Dendritic cell treated with granulocyte-macrophage colony-stimulating factor and Interleukin-4, amounts not matched to agents 40 ng/mL and 50 ng/mL, for 4 days (primary cell): Measurements from ENCODE around the gene LPAR3.
"Not testable (repeated sequence)": the region's sequence is repeated elsewhere in the genome, so short reads cannot be mapped to it uniquely, and the experiment has no call there.

Experiments used
- H3K27ac Mint-ChIP-seq: one replicate; pipeline ENCODE4 v1.8.0; 2022; ENCODE audit warnings: mild to moderate bottlenecking, mixed read lengths
- H3K27me3 Mint-ChIP-seq: one replicate; pipeline ENCODE4 v1.8.0; 2022; ENCODE audit warnings: mild to moderate bottlenecking, mixed read lengths
- H3K36me3 Mint-ChIP-seq: one replicate; pipeline ENCODE4 v1.8.0; 2022; ENCODE audit warnings: low read depth, mixed read lengths
- H3K4me1 Mint-ChIP-seq: one replicate; pipeline ENCODE4 v1.8.0; 2022; ENCODE audit warnings: low read depth, mixed read lengths
- H3K4me3 Mint-ChIP-seq: one replicate; pipeline ENCODE4 v1.8.0; 2022; ENCODE audit warnings: mild to moderate bottlenecking, moderate library complexity, mixed read lengths
- H3K9me3 Mint-ChIP-seq: one replicate; pipeline ENCODE4 v1.8.0; 2022; ENCODE audit warnings: mixed read lengths
- intact Hi-C: fragments of 100-400 bp; cut with micrococcal nuclease; formaldehyde crosslinking; loops from one replicate; pipeline ENCODE4 v1.15.0; 2022

LPAR3 gene

GRCh38 chr1:84919461-84919970 lies 26.5 kb upstream of the LPAR3 start:
- Mint-ChIP-seq H3K27me3 (no peaks in the 10 kb centered on the region), H3K4me3 (no peak overlapping the region), H3K27ac (no peak overlapping the region), H3K4me1 (no peaks in the 10 kb centered on the region), H3K9me3 (no peaks in the 10 kb centered on the region), H3K36me3 (no peaks in the 10 kb centered on the region)
- intact Hi-C loops, result no loop called here

GRCh38 chr1:84918726-84919336 lies 25.8 kb upstream of the LPAR3 start:
- intact Hi-C loops, result no loop called here
- H3K27me3 Mint-ChIP-seq, result no peaks in the 10 kb centered on the region
- no peak overlapping the region for H3K4me3 Mint-ChIP-seq
- no peak overlapping the region for H3K27ac Mint-ChIP-seq
- H3K4me1 Mint-ChIP-seq, result no peaks in the 10 kb centered on the region
- H3K9me3 Mint-ChIP-seq, result no peaks in the 10 kb centered on the region
- no peaks in the 10 kb centered on the region for H3K36me3 Mint-ChIP-seq

- intact Hi-C loops, result no loop called here
- no peaks in the 10 kb centered on the region for H3K36me3 Mint-ChIP-seq
- no peaks in the 10 kb centered on the region for H3K9me3 Mint-ChIP-seq
- no peak overlapping the region for H3K27ac Mint-ChIP-seq
- no peaks in the 10 kb centered on the region for H3K27me3 Mint-ChIP-seq
- H3K4me3 Mint-ChIP-seq, result no peak overlapping the region
- H3K4me1 Mint-ChIP-seq, result peaks cover 13% of the 10 kb centered on the region
These were observed 23.9 kb upstream of the LPAR3 start for GRCh38 chr1:84916897-84917296.

GRCh38 chr1:84913555-84913892 lies 20.5 kb upstream of the LPAR3 start:
- no peaks in the 10 kb centered on the region for H3K27me3 Mint-ChIP-seq
- H3K4me3 Mint-ChIP-seq, result no peak overlapping the region
- H3K4me1 Mint-ChIP-seq, result peaks cover 13% of the 10 kb centered on the region
- intact Hi-C loops, result no loop called here
- no peak overlapping the region for H3K27ac Mint-ChIP-seq
- H3K9me3 Mint-ChIP-seq, result no peaks in the 10 kb centered on the region
- no peaks in the 10 kb centered on the region for H3K36me3 Mint-ChIP-seq

DNA sequence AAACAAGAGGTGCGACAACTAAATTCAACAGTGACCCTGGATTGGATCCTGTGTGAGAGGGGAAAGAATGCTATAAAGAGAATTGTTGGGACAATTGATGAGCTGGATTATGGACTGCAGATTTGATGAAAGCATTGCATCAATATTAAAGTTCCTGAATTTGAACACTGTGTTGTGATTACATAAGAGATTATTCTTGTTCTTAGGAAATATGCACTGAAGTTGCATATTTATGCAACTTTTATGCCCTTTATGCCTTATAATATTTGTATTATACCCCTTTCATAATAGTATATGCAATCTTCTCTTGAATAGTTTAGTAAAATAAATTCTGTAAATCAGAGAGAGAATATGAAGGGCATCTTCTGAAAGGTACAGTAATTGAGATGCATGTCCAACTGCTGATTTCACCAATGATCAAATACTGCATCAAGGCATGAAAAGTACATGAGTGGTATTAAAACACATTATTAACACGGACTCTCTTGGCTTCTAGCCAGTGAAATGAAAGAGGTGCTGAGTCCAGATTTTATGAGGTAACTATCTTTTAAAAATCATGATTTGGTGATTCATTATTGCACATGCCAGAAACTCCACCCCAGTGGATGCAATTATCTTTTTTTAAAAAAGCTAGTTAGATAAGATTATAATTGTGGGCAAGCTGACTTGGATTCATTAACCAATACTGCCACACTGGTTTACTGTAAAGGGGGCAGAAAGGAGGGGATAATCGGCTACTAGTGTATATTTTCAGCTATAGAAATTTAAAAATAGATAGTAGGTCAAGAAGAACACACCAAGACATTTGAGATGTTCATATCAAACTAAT lies 19.9 kb upstream of the LPAR3 start:
- H3K4me3 Mint-ChIP-seq, result no peak overlapping the region
- H3K27me3 Mint-ChIP-seq, result no peaks in the 10 kb centered on the region
- intact Hi-C loops, result no loop called here
- no peak overlapping the region for H3K27ac Mint-ChIP-seq
- H3K36me3 Mint-ChIP-seq, result no peaks in the 10 kb centered on the region
- peaks cover 13% of the 10 kb centered on the region for H3K4me1 Mint-ChIP-seq
- no peaks in the 10 kb centered on the region for H3K9me3 Mint-ChIP-seq

GRCh38 chr1:84908746-84909464 lies 15.9 kb upstream of the LPAR3 start:
- peaks cover 20% of the 10 kb centered on the region for H3K4me1 Mint-ChIP-seq
- H3K4me3 Mint-ChIP-seq, H3K27me3 Mint-ChIP-seq, intact Hi-C loops, H3K27ac Mint-ChIP-seq, H3K9me3 Mint-ChIP-seq, H3K36me3 Mint-ChIP-seq: not testable (repeated sequence)

DNA sequence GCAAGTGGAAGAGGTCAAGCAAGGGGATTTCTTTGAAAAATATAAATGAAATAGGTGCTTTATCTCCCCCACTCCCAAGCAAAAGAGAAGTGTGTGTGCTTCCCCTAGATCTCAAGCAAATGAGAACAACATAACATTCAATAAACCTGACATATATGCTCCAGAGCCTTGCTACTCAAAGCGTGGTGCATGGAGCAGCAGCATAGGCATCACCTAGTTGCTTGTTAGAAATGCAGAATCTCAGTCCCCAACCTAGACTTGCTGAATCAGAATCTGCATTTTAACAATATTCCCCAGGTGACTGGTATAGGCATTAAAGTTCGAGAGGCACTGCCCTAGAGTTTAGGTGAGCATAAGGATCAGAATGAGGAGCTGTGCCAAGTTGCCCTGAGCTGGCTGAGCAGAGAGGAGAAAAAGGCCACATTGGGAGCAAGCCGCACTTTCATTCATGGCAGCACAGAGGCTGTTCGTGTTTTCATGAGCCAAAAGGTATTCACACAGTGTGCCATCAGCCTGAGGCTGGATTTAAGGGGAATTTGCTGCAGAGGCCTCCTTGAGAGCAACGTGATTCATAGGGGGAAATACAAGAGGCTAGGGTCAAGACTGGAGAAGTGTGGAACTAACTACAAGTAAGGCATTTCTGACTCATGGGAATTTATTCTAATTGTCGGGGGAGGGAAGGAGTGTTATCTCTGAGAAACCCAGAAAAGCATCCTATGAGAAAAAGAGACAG lies 14.3 kb upstream of the LPAR3 start:
- H3K27ac Mint-ChIP-seq, result no peak overlapping the region
- no peaks in the 10 kb centered on the region for H3K27me3 Mint-ChIP-seq
- H3K9me3 Mint-ChIP-seq, result peaks cover 10% of the 10 kb centered on the region
- intact Hi-C loops, result no loop called here
- H3K4me1 Mint-ChIP-seq, result peaks cover 10% of the 10 kb centered on the region
- H3K4me3 Mint-ChIP-seq, result no peak overlapping the region
- no peaks in the 10 kb centered on the region for H3K36me3 Mint-ChIP-seq

DNA sequence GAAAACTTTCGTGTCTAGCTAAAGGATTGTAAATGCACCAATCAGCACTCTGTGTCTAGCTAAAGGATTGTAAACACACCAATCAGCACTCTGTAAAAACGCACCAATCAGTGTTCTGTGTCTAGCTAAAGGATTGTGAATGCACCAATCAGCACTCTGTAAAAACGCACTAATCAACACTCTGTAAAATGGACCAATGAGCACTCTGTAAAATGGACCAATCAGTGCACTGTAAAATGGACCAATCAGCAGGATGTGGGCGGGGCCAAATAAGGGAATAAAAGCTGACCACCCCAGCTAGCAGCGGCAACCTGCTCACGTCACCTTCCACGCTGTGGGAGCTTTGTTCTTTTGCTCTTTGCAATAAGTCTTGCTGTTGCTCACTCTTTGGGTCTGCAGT lies 9.7 kb upstream of the LPAR3 start:
- H3K4me3 Mint-ChIP-seq, intact Hi-C loops: not testable (repeated sequence)

DNA sequence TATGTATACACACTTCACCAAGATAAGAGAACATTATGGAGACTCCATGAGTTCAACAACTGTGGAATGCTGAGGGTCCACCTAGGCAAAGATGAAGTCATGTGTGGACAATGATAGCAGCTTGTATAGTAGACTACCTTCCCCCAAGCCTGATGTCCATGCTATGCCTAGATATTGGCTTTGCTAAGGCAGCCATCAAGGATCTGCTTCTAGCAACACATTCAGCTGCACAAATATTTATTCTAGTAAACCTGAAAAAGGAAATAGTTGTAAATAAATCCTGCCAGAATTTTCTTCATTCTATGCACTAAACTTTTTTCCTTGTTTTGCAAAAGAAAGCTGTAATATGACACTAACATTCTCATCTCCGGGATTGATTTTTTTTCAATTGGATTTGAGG lies 7.0 kb upstream of the LPAR3 start:
- intact Hi-C loops, result no loop called here
- peaks cover 13% of the 10 kb centered on the region for H3K27me3 Mint-ChIP-seq
- H3K4me1 Mint-ChIP-seq, result no peaks in the 10 kb centered on the region
- H3K9me3 Mint-ChIP-seq, result peaks cover 14% of the 10 kb centered on the region
- no peak overlapping the region for H3K4me3 Mint-ChIP-seq
- no peaks in the 10 kb centered on the region for H3K36me3 Mint-ChIP-seq
- no peak overlapping the region for H3K27ac Mint-ChIP-seq

More for the DNA sequence above, 9.7 kb upstream of the LPAR3 start:
- H3K27me3 Mint-ChIP-seq, H3K36me3 Mint-ChIP-seq, H3K27ac Mint-ChIP-seq, H3K4me1 Mint-ChIP-seq: not testable (repeated sequence)
- H3K9me3 Mint-ChIP-seq, result peaks cover 14% of the 10 kb centered on the region

GRCh38 chr1:84896279-84896678 lies 3.3 kb upstream of the LPAR3 start:
- Mint-ChIP-seq H3K27ac (no peak overlapping the region), H3K9me3 (no peaks in the 10 kb centered on the region), H3K4me3 (no peak overlapping the region), H3K36me3 (no peaks in the 10 kb centered on the region), H3K27me3 (peaks cover 45% of the 10 kb centered on the region), H3K4me1 (peaks cover 9% of the 10 kb centered on the region)
- intact Hi-C loops, result no loop called here

DNA sequence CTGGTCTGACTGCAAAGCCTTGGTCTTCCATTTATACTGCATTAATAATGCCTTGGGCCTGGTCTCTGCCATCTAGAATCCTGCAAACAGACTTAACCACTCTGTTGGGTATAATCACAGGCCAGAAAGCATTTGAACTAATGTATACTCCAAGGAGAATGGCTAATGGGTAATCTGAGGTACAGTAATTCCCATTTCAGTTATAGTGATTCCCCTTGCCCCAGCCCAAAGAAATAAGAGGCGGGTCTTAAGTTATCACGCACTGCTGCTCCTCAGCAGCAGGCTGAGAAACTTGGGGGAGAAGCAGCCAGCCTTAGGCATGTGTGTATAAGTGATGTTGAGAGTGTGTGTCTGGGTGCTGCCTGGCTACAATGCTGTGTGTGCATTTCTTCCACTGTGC lies 2.4 kb downstream of the LPAR3 start:
- H3K27me3 Mint-ChIP-seq, result peaks cover 41% of the 10 kb centered on the region
- no peak overlapping the region for H3K27ac Mint-ChIP-seq
- intact Hi-C loops, result no loop called here
- no peaks in the 10 kb centered on the region for H3K9me3 Mint-ChIP-seq
- H3K4me1 Mint-ChIP-seq, result peaks cover 32% of the 10 kb centered on the region
- H3K36me3 Mint-ChIP-seq, result no peaks in the 10 kb centered on the region
- no peak overlapping the region for H3K4me3 Mint-ChIP-seq

GRCh38 chr1:84889437-84889836 lies 3.6 kb downstream of the LPAR3 start:
- no peak overlapping the region for H3K4me3 Mint-ChIP-seq
- no peak overlapping the region for H3K27ac Mint-ChIP-seq
- H3K4me1 Mint-ChIP-seq, result peaks cover 32% of the 10 kb centered on the region
- intact Hi-C loops, result no loop called here
- no peaks in the 10 kb centered on the region for H3K9me3 Mint-ChIP-seq
- peaks cover 32% of the 10 kb centered on the region for H3K27me3 Mint-ChIP-seq
- no peaks in the 10 kb centered on the region for H3K36me3 Mint-ChIP-seq

DNA sequence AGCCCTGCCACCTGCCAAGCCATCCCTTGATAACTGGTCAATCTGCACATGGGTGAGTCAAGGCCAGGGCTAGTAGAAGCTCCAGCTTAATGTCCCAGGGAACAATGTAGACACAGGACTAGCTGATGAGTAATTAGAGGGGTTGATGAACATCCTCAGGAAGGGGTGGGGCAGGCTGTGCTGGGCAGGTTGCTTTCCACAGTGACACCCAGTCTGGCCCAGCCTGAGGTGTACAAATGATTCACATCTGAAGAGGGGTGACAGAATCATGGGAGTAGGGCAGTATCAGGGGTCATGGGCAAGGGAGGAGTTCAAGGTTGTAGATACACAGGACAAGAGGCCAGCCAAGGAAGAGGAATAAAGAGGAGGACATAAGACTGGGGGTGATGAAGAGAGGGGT lies 4.3 kb downstream of the LPAR3 start:
- no peak overlapping the region for H3K27ac Mint-ChIP-seq
- peaks cover 32% of the 10 kb centered on the region for H3K4me1 Mint-ChIP-seq
- intact Hi-C loops, result no loop called here
- no peaks in the 10 kb centered on the region for H3K36me3 Mint-ChIP-seq
- no peaks in the 10 kb centered on the region for H3K9me3 Mint-ChIP-seq
- H3K27me3 Mint-ChIP-seq, result peaks cover 26% of the 10 kb centered on the region
- H3K4me3 Mint-ChIP-seq, result no peak overlapping the region
